Measurements from ENCODE around the gene STYXL1.
"Not testable (repeated sequence)": the region's sequence is repeated elsewhere in the genome, so short reads cannot be mapped to it uniquely, and the experiment has no call there.

STYXL1 gene

GRCh38 chr7:76062254-76062653 lies 14.5 kb upstream of the STYXL1 start:
- TF ChIP-seq CTCF (IDR thresholded peaks at IDR 0.05; ENCODE audit: poor library complexity, severe bottlenecking), result no peak
- Histone ChIP-seq H3K4me3 (ENCODE audit: severe bottlenecking) (no peak overlapping the region), H3K36me3 (ENCODE audit: low read depth) (peaks cover 90% of the 10 kb centered on the region), H3K4me1 (ENCODE audit: insufficient read depth, poor library complexity, severe bottlenecking) (no peaks in the 10 kb centered on the region), H3K27ac (ENCODE audit: poor library complexity, severe bottlenecking) (no peak overlapping the region), H3K27me3 (ENCODE audit: insufficient read depth, poor library complexity, severe bottlenecking) (no peaks in the 10 kb centered on the region), H3K9me3 (ENCODE audit: severe bottlenecking) (no peaks in the 10 kb centered on the region)
- DNase-seq (ENCODE audit: low spot score) (no peak), ATAC-seq (ENCODE audit: low read depth) (no peak)

GRCh38 chr7:76060842-76061241 lies 13.0 kb upstream of the STYXL1 start:
- no peaks in the 10 kb centered on the region for H3K27me3 ChIP-seq (ENCODE audit: insufficient read depth, poor library complexity, severe bottlenecking)
- H3K36me3 ChIP-seq (ENCODE audit: low read depth), result peaks cover 96% of the 10 kb centered on the region
- no peak overlapping the region for H3K27ac ChIP-seq (ENCODE audit: poor library complexity, severe bottlenecking)
- H3K4me1 ChIP-seq (ENCODE audit: insufficient read depth, poor library complexity, severe bottlenecking), result no peaks in the 10 kb centered on the region
- ATAC-seq (ENCODE audit: low read depth) (no peak), DNase-seq (ENCODE audit: low spot score) (no peak)
- H3K4me3 ChIP-seq (ENCODE audit: severe bottlenecking), result no peak overlapping the region
- H3K9me3 ChIP-seq (ENCODE audit: severe bottlenecking), result no peaks in the 10 kb centered on the region
- TF ChIP-seq CTCF (IDR thresholded peaks at IDR 0.05; ENCODE audit: poor library complexity, severe bottlenecking), result no peak

- H3K27me3 ChIP-seq (ENCODE audit: insufficient read depth, poor library complexity, severe bottlenecking); H3K4me3 ChIP-seq (ENCODE audit: severe bottlenecking); H3K27ac ChIP-seq (ENCODE audit: poor library complexity, severe bottlenecking); ATAC-seq (ENCODE audit: low read depth); H3K9me3 ChIP-seq (ENCODE audit: severe bottlenecking); DNase-seq (ENCODE audit: low spot score): not testable (repeated sequence)
- Histone ChIP-seq H3K36me3 (ENCODE audit: low read depth) (peaks cover 91% of the 10 kb centered on the region), H3K4me1 (ENCODE audit: insufficient read depth, poor library complexity, severe bottlenecking) (peaks cover 11% of the 10 kb centered on the region)
These were observed 10.9 kb upstream of the STYXL1 start for GRCh38 chr7:76058745-76059144.

GRCh38 chr7:76057813-76058145 lies 10.0 kb upstream of the STYXL1 start:
- Histone ChIP-seq H3K27me3 (ENCODE audit: insufficient read depth, poor library complexity, severe bottlenecking) (no peaks in the 10 kb centered on the region), H3K36me3 (ENCODE audit: low read depth) (peaks cover 83% of the 10 kb centered on the region), H3K4me3 (ENCODE audit: severe bottlenecking) (no peak overlapping the region), H3K27ac (ENCODE audit: poor library complexity, severe bottlenecking) (no peak overlapping the region), H3K9me3 (ENCODE audit: severe bottlenecking) (no peaks in the 10 kb centered on the region), H3K4me1 (ENCODE audit: insufficient read depth, poor library complexity, severe bottlenecking) (peaks cover 13% of the 10 kb centered on the region)
- TF ChIP-seq CTCF (IDR thresholded peaks at IDR 0.05; ENCODE audit: poor library complexity, severe bottlenecking), result no peak
- ATAC-seq (ENCODE audit: low read depth) (no peak), DNase-seq (ENCODE audit: low spot score) (no peak)

- Histone ChIP-seq H3K27ac (ENCODE audit: poor library complexity, severe bottlenecking) (no peak overlapping the region), H3K27me3 (ENCODE audit: insufficient read depth, poor library complexity, severe bottlenecking) (no peaks in the 10 kb centered on the region), H3K36me3 (ENCODE audit: low read depth) (peaks cover 78% of the 10 kb centered on the region), H3K4me1 (ENCODE audit: insufficient read depth, poor library complexity, severe bottlenecking) (peaks cover 13% of the 10 kb centered on the region), H3K9me3 (ENCODE audit: severe bottlenecking) (no peaks in the 10 kb centered on the region), H3K4me3 (ENCODE audit: severe bottlenecking) (no peak overlapping the region)
- no peak for TF ChIP-seq CTCF (IDR thresholded peaks at IDR 0.05; ENCODE audit: poor library complexity, severe bottlenecking)
- no peak for DNase-seq (ENCODE audit: low spot score)
- no peak for ATAC-seq (ENCODE audit: low read depth)
These were observed 9.5 kb upstream of the STYXL1 start for GRCh38 chr7:76057103-76057812.
